Renal cortical epithelial cell (primary cell): ENCODE measurements around the gene CEP20. TPM values are rescaled to one million over a fixed set of nuclear protein-coding genes. Genes with fewer than 3 reads are reported as not detected.
"Not testable (repeated sequence)": the region's sequence is repeated elsewhere in the genome, so short reads cannot be mapped to it uniquely, and the experiment has no call there.

Experiments
- DNase-seq: peaks from one replicate; pipeline ENCODE4 v3.0.0-alpha.2; 2011; ENCODE audit warnings: low read depth
- total RNA-seq: library from RNA; depleted of rRNA; stranded (reverse); fragments of >200 nt; gene quantifications from 2 replicates; pipeline ENCODE4 v1.2.3, GENCODE V29; 2014

The CEP20 gene
- total RNA-seq, 1 donor from 2014 or later, result 42.1 TPM

GRCh38 chr16:15857724-15858560, 30.5 kb downstream of the CEP20 start:
- no peak for DNase-seq

- DNase-seq, result no peak
These were observed 31.3 kb downstream of the CEP20 start, which contains the start of gene MYH11 for GRCh38 chr16:15856901-15857698. Gene MYH11, minus strand, starts transcription at chr16:15857028. Its CDS starts 18,776 bp downstream, at chr16:15838252.

GRCh38 chr16:15856182-15856581, 32.2 kb downstream of the CEP20 start:
- no peak for DNase-seq

GRCh38 chr16:15855704-15856003, 32.7 kb downstream of the CEP20 start:
- DNase-seq, result no peak

GRCh38 chr16:15854906-15855703, 33.3 kb downstream of the CEP20 start:
- DNase-seq, result no peak

- DNase-seq, result no peak
These were observed 34.3 kb downstream of the CEP20 start for GRCh38 chr16:15854061-15854460.

GRCh38 chr16:15853021-15853420, 35.4 kb downstream of the CEP20 start:
- no peak for DNase-seq

- not testable (repeated sequence) for DNase-seq
These were observed 37.8 kb downstream of the CEP20 start for GRCh38 chr16:15850555-15850954.

- DNase-seq, result no peak
These were observed 39.0 kb downstream of the CEP20 start for GRCh38 chr16:15849209-15849981.

- DNase-seq, result no peak
These were observed 40.7 kb downstream of the CEP20 start for GRCh38 chr16:15847611-15848175.

- DNase-seq, result no peak
These were observed 41.9 kb downstream of the CEP20 start for GRCh38 chr16:15846510-15846909.

GRCh38 chr16:15843635-15844279, 44.6 kb downstream of the CEP20 start:
- no peak for DNase-seq

GRCh38 chr16:15839204-15839603, 49.2 kb downstream of the CEP20 start:
- DNase-seq, result not testable (repeated sequence)

- DNase-seq, result no peak
These were observed 50.6 kb downstream of the CEP20 start for GRCh38 chr16:15837761-15838160.

GRCh38 chr16:15836965-15837611, 51.3 kb downstream of the CEP20 start:
- DNase-seq, result no peak

- no peak for DNase-seq
These were observed 52.3 kb downstream of the CEP20 start for GRCh38 chr16:15836074-15836473.

- DNase-seq, result no peak
These were observed 53.1 kb downstream of the CEP20 start for GRCh38 chr16:15835136-15835878.

- DNase-seq, result no peak
These were observed 53.9 kb downstream of the CEP20 start for GRCh38 chr16:15834502-15834901.

- DNase-seq, result no peak
These were observed 54.9 kb downstream of the CEP20 start for GRCh38 chr16:15833541-15833940.
